ENCODE measurements around the gene RPL36A. TPM values are rescaled to one million over a fixed set of nuclear protein-coding genes. Genes with fewer than 3 reads are reported as not detected.

RPL36A gene
- total RNA-seq, 1 donor from 2014 or later = 185 TPM

DNA sequence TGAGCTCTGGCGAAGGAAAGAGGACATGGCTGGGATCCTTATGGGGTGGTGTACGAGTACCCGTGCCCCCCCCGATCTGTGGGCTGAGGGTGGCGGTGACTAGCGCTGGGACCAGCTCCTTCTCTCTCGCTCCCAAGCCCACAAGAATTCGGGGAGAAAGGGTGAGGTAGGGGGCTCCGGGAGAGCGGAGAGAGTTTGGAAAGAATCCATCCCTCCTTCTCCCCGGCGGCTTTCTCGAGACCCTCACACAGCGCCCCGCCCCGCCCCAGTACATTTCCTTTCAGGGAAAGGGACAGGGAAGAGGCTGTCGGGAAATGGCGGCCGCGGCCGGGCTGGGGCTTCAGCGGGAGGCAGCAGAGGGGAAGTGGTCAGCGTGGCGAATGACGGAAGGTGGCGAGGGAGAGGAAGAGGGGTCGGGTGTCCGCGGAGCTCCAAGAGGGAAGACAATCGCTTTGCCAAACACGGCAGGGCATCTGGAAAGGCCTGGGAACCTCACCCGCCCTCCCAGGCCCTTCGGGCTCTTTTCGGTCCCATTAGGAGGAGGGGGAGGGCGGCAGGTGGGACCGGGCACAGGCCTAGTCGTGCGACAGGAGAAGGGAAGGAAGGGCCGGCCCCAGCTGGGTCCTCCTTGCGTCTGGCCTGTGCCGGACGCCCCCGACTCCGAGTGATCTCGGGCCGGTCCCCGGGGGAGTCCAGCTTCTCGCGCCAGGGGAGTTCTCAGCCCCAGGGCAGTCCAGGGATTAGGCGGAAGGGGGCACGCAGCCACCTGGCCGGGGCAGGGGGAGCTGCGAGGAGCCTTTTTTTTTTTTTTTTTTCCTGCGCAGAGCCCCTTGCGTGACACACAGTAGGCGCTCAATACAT lies 27.4 kb downstream of the RPL36A start:
- H3K4me3 Mint-ChIP-seq (ENCODE audit: unreplicated experiment) = peak overlapping the region; percentile 90
- no peaks in the 10 kb centered on the region for H3K9me3 ChIP-seq (ENCODE audit: insufficient read depth, low read depth, low read length)
- H3K27me3 ChIP-seq (ENCODE audit: insufficient read depth, low read length) = no peaks in the 10 kb centered on the region
- H3K4me1 ChIP-seq (ENCODE audit: insufficient read depth, low read length) = peaks cover 8% of the 10 kb centered on the region
- H3K27me3 Mint-ChIP-seq (ENCODE audit: low read depth, unreplicated experiment) = no peaks in the 10 kb centered on the region
- H3K4me2 ChIP-seq (ENCODE audit: low read length) = peak overlapping the region; percentile 84
- DNase-seq (ENCODE audit: low read depth) (peak; percentile 14), FAIRE-seq (no peak)
- H3K27ac Mint-ChIP-seq (ENCODE audit: unreplicated experiment) = peak overlapping the region; percentile 93
- H3K9ac ChIP-seq (ENCODE audit: low read length) = peak overlapping the region; percentile 91
- peak overlapping the region; percentile 79 for H3K27ac ChIP-seq (ENCODE audit: low read depth, low read length)
- H3K36me3 ChIP-seq (ENCODE audit: insufficient read depth, low read length) = no peaks in the 10 kb centered on the region
- peak overlapping the region; percentile 92 for H2AFZ ChIP-seq (ENCODE audit: low read depth, low read length)
- peaks cover 7% of the 10 kb centered on the region for H3K4me1 Mint-ChIP-seq (ENCODE audit: low read depth, unreplicated experiment)
- no peaks in the 10 kb centered on the region for H3K9me3 Mint-ChIP-seq (ENCODE audit: unreplicated experiment)
- no peak for TF ChIP-seq EZH2 (IDR thresholded peaks at IDR 0.05; ENCODE audit: insufficient read depth, low read length)
- TF ChIP-seq, protein P1, sequence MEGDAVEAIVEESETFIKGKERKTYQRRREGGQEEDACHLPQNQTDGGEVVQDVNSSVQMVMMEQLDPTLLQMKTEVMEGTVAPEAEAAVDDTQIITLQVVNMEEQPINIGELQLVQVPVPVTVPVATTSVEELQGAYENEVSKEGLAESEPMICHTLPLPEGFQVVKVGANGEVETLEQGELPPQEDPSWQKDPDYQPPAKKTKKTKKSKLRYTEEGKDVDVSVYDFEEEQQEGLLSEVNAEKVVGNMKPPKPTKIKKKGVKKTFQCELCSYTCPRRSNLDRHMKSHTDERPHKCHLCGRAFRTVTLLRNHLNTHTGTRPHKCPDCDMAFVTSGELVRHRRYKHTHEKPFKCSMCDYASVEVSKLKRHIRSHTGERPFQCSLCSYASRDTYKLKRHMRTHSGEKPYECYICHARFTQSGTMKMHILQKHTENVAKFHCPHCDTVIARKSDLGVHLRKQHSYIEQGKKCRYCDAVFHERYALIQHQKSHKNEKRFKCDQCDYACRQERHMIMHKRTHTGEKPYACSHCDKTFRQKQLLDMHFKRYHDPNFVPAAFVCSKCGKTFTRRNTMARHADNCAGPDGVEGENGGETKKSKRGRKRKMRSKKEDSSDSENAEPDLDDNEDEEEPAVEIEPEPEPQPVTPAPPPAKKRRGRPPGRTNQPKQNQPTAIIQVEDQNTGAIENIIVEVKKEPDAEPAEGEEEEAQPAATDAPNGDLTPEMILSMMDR (IDR thresholded peaks at IDR 0.05; ENCODE audit: insufficient read depth, low read depth, low read length) = no peak
- H3K4me3 ChIP-seq (ENCODE audit: insufficient read depth, low read depth, low read length) = peak overlapping the region; percentile 59
- no peaks in the 10 kb centered on the region for H4K20me1 ChIP-seq (ENCODE audit: insufficient read depth, low read length)
- H3K79me2 ChIP-seq (ENCODE audit: insufficient read depth, low read length) = peaks cover under 1% of the 10 kb centered on the region
- no peaks in the 10 kb centered on the region for H3K36me3 Mint-ChIP-seq (ENCODE audit: low read depth, unreplicated experiment)

DNA sequence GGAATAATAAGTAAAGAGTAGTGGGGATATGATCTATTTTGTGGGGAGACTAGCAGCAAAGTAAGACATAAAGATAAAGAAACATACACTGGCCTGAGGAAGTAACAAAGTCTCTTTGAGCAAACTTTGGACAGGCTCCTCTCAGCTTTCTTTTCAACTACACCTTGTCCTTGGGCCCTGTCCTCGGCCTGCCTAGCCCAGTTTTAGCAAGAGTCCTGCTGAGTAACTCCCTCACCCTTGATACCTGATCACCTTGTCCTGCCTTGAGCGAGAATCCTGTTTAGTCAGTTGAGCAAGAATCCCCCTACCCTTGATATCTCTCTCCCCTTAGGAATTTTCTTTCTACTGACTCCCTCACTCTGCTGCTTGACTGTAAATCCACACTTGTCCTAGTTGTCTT lies 28.7 kb downstream of the RPL36A start:
- Mint-ChIP-seq H3K27ac (ENCODE audit: unreplicated experiment) (no peak overlapping the region), H3K4me3 (ENCODE audit: unreplicated experiment) (no peak overlapping the region), H3K36me3 (ENCODE audit: low read depth, unreplicated experiment) (no peaks in the 10 kb centered on the region), H3K4me1 (ENCODE audit: low read depth, unreplicated experiment) (peaks cover 7% of the 10 kb centered on the region), H3K9me3 (ENCODE audit: unreplicated experiment) (no peaks in the 10 kb centered on the region), H3K27me3 (ENCODE audit: low read depth, unreplicated experiment) (no peaks in the 10 kb centered on the region)
- H3K9ac ChIP-seq (ENCODE audit: low read length) = no peak overlapping the region
- H3K4me2 ChIP-seq (ENCODE audit: low read length) = no peak overlapping the region
- DNase-seq (ENCODE audit: low read depth) (no peak), FAIRE-seq (no peak)
- H3K27me3 ChIP-seq (ENCODE audit: insufficient read depth, low read length) = no peaks in the 10 kb centered on the region
- H3K27ac ChIP-seq (ENCODE audit: low read depth, low read length) = no peak overlapping the region
- no peak overlapping the region for H3K4me3 ChIP-seq (ENCODE audit: insufficient read depth, low read depth, low read length)
- H4K20me1 ChIP-seq (ENCODE audit: insufficient read depth, low read length) = no peaks in the 10 kb centered on the region
- TF ChIP-seq, protein P1 (IDR thresholded peaks at IDR 0.05; ENCODE audit: insufficient read depth, low read depth, low read length) = no peak
- TF ChIP-seq EZH2 (IDR thresholded peaks at IDR 0.05; ENCODE audit: insufficient read depth, low read length) = no peak
- H3K4me1 ChIP-seq (ENCODE audit: insufficient read depth, low read length) = peaks cover 8% of the 10 kb centered on the region
- H3K36me3 ChIP-seq (ENCODE audit: insufficient read depth, low read length) = no peaks in the 10 kb centered on the region
- H3K9me3 ChIP-seq (ENCODE audit: insufficient read depth, low read depth, low read length) = no peaks in the 10 kb centered on the region
- no peaks in the 10 kb centered on the region for H3K79me2 ChIP-seq (ENCODE audit: insufficient read depth, low read length)
- H2AFZ ChIP-seq (ENCODE audit: low read depth, low read length) = no peak overlapping the region

DNA sequence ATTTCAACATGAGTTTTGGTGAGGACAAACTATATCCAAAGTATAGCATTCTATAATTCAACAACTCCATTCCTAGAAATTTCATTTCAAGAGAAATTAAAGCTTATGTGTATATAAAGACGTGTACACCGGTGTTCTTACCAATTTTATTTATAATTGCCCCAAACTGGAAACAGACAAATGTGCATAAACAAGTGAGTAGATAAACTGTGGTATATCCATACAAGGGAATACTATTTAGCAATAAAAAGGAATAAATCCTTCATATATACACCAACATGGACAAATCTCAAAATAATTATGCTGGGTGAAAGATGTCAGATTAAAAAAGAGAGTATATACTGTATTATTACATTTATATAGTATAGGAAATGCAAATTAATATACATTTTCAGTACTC lies 37.1 kb downstream of the RPL36A start:
- H2AFZ ChIP-seq (ENCODE audit: low read depth, low read length) = no peak overlapping the region
- no peak overlapping the region for H3K4me3 ChIP-seq (ENCODE audit: insufficient read depth, low read depth, low read length)
- Mint-ChIP-seq H3K27me3 (ENCODE audit: low read depth, unreplicated experiment) (no peaks in the 10 kb centered on the region), H3K27ac (ENCODE audit: unreplicated experiment) (no peak overlapping the region), H3K9me3 (ENCODE audit: unreplicated experiment) (no peaks in the 10 kb centered on the region), H3K4me1 (ENCODE audit: low read depth, unreplicated experiment) (peaks cover 11% of the 10 kb centered on the region), H3K4me3 (ENCODE audit: unreplicated experiment) (no peak overlapping the region), H3K36me3 (ENCODE audit: low read depth, unreplicated experiment) (peaks cover 6% of the 10 kb centered on the region)
- no peaks in the 10 kb centered on the region for H3K79me2 ChIP-seq (ENCODE audit: insufficient read depth, low read length)
- no peaks in the 10 kb centered on the region for H3K9me3 ChIP-seq (ENCODE audit: insufficient read depth, low read depth, low read length)
- no peak overlapping the region for H3K4me2 ChIP-seq (ENCODE audit: low read length)
- FAIRE-seq (peak; percentile 32), DNase-seq (ENCODE audit: low read depth) (no peak)
- H3K27me3 ChIP-seq (ENCODE audit: insufficient read depth, low read length) = no peaks in the 10 kb centered on the region
- H3K9ac ChIP-seq (ENCODE audit: low read length) = no peak overlapping the region
- H3K27ac ChIP-seq (ENCODE audit: low read depth, low read length) = no peak overlapping the region
- TF ChIP-seq EZH2 (IDR thresholded peaks at IDR 0.05; ENCODE audit: insufficient read depth, low read length) = no peak
- H3K4me1 ChIP-seq (ENCODE audit: insufficient read depth, low read length) = peaks cover 12% of the 10 kb centered on the region
- H4K20me1 ChIP-seq (ENCODE audit: insufficient read depth, low read length) = no peaks in the 10 kb centered on the region
- no peaks in the 10 kb centered on the region for H3K36me3 ChIP-seq (ENCODE audit: insufficient read depth, low read length)

All from astrocyte (in vitro differentiated cells and primary cell).